Fibroblast of villous mesenchyme (primary cell): Measurements from ENCODE around the gene SYT1. TPM values are rescaled to one million over a fixed set of nuclear protein-coding genes. Genes with fewer than 3 reads are reported as not detected.

ENCODE experiments used
- DNase-seq: peaks from one replicate; pipeline ENCODE4 v3.0.0-alpha.2; 2010; ENCODE audit warnings: low read depth
- H3K4me3 ChIP-seq: 2 replicates; pipeline ENCODE4 v1.5.1; 2011; ENCODE audit warnings: low read depth, mild to moderate bottlenecking, low read length
- CTCF ChIP-seq: IDR thresholded peaks from 2 replicates; pipeline ENCODE4 v1.5.1; 2012; ENCODE audit warnings: low read depth, mild to moderate bottlenecking, low read length; ENCODE audit not compliant: insufficient read depth
- total RNA-seq: library from RNA; depleted of rRNA; stranded (reverse); fragments of >200 nt; gene quantifications from 2 replicates; pipeline ENCODE4 v1.2.3, GENCODE V29; 2012

The SYT1 gene
- total RNA-seq, 1 donor, result 3.9 TPM

GRCh38 chr12:79433465-79434072 lies 569.0 kb downstream of the SYT1 start:
- no peak overlapping the region for H3K4me3 ChIP-seq
- TF ChIP-seq CTCF, result no peak
- DNase-seq, result peak; percentile 12

- no peak for TF ChIP-seq CTCF
- no peak for DNase-seq
- H3K4me3 ChIP-seq, result no peak overlapping the region
Measured at GRCh38 chr12:79434561-79434960, 570.0 kb downstream of the SYT1 start.

- no peak overlapping the region for H3K4me3 ChIP-seq
- TF ChIP-seq CTCF, result no peak
- no peak for DNase-seq
Measured at GRCh38 chr12:79435742-79436141, 571.2 kb downstream of the SYT1 start.

- no peak overlapping the region for H3K4me3 ChIP-seq
- TF ChIP-seq CTCF, result no peak
- no peak for DNase-seq
Measured at GRCh38 chr12:79438480-79439174, 574.1 kb downstream of the SYT1 start.

- TF ChIP-seq CTCF, result no peak
- no peak for DNase-seq
- no peak overlapping the region for H3K4me3 ChIP-seq
Measured at GRCh38 chr12:79439175-79439825, 574.7 kb downstream of the SYT1 start.

- no peak for DNase-seq
- H3K4me3 ChIP-seq, result no peak overlapping the region
- no peak for TF ChIP-seq CTCF
Measured at GRCh38 chr12:79441534-79441933, 577.0 kb downstream of the SYT1 start.
